PC-3 (cell line): Measurements from ENCODE around the gene TMEM233.

Experiments
- CTCF ChIP-seq: fragments of 300-600 bp; sonication (generic); conservative IDR thresholded peaks from 2 replicates; pipeline ENCODE4 v1.5.1; 2017; ENCODE audit warnings: antibody characterized with exemption, low read depth, mild to moderate bottlenecking, low read length
- EZH2 ChIP-seq: fragments of 300-600 bp; sonication (generic); IDR thresholded peaks from one replicate; pipeline ENCODE4 v1.6.1; 2017; ENCODE audit warnings: antibody characterized with exemption, mild to moderate bottlenecking, low read length; ENCODE audit not compliant: unreplicated experiment

- TF ChIP-seq CTCF = no peak
- no peak for TF ChIP-seq EZH2
These were observed 74.8 kb downstream of the TMEM233 start for GRCh38 chr12:119668324-119668841.
